Omental fat pad (tissue), 4 donors: Measurements from ENCODE around the gene CD58. TPM values are rescaled to one million over a fixed set of nuclear protein-coding genes. Genes with fewer than 3 reads are reported as not detected.
"Not testable (repeated sequence)": the region's sequence is repeated elsewhere in the genome, so short reads cannot be mapped to it uniquely, and the experiment has no call there.

ENCODE experiments used
- ATAC-seq: fragments of 150-250 bp; one replicate; pipeline ENCODE4 v1.9.1; 2016; ENCODE audit warnings: mild to moderate bottlenecking, moderate library complexity; ENCODE audit not compliant: low FRiP score
- DNase-seq: peaks from one replicate; pipeline ENCODE4 v3.0.0-alpha.2; 2019; ENCODE audit warnings: low spot score
- total RNA-seq, 4 donors: library from RNA; depleted of rRNA; stranded (reverse); fragments of >200 nt; gene quantifications; one replicate each; pipeline ENCODE4 v1.1.0, GENCODE V29; 2016
- TF ChIP-seq, protein P1 (sequence below), 3 donors: fragments of 450-650 bp; IDR thresholded peaks; one replicate each; pipeline ENCODE4 v1.5.1; 2016 to 2017; ENCODE audit warnings: antibody characterized with exemption in 3 of 3, mild to moderate bottlenecking in 3 of 3, moderate library complexity in 2 of 3

The CD58 gene
- total RNA-seq, 4 donors from 2014 or later: 23.8 to 53.4 (median 27.1) TPM

DNA sequence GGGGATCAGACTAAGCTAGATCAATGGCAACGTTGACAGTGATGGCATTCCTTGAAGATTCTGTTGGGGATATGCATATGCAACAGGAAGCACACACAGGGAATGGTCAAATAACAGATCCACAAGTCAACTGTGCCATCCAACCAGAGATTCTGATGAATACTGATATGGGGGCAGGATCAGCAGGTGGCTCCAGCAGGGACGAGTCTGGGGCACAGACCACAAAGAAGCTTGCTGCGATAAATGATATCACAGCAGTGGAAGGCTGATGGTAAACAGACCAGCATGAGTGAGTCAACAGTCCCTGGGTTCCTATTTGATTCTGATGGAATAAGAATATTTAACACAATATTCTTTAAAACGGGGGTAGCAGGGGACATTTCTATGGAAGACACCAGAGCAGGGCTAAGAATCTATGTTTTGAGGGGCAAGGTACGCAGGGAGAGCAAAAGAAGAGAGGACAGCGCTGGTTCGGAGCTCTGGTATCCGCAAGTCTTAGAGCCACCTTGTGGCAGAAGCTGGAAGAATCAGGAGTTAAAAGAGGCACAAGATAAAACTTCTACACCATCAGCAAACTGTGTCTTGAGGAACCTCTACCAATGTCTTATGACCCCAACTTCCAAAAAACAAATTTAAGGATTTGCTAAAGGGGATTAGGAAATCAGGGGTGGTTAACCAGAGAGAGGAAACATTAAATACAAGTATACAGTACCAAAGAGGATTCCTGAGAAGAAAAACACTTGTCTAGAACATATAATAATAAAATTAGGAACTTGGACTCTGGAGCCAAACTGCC is 25.3 kb upstream of the CD58 start:
- not testable (repeated sequence) for DNase-seq
- peak; percentile 47 for ATAC-seq

DNA sequence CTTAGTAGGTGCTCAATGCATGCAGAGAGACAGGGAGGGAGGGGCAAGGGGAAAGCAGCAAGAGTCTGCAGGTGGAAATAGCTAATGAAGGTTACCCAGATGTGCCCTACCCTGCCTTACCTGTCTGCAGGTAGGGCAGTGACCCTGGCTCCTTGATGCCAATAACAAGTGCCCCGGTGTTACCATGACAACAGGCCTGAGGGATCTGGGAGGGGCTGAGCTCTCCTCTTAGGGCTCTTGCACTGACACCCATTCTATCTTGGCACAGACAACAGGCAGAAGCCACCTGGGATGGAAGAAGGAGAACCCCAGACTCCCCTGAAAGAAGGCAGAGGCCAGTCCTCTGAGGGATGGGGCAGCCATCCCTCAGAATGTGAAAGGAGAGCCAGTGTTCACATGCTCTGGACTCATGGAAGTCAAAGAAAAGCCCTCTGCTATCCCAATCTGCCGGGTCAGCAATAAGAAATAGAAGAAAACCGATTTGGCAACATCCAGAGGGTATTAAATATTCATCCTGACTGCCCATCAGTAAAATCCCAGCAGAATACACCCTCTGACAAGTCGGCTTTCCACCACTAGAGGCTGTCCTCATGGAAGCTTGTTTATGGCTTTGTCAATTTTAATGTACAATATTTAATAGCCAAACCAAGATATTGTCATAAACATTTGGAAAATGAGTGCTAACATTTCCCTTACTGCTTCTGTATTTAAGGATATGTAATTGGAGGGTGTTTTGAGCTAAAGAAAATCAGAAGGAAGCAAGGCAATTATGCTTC is 24.4 kb upstream of the CD58 start:
- ATAC-seq, DNase-seq: not testable (repeated sequence)

- not testable (repeated sequence) for ATAC-seq, DNase-seq
Measured at GRCh38 chr1:116593977-116594376, 23.2 kb upstream of the CD58 start.

DNA sequence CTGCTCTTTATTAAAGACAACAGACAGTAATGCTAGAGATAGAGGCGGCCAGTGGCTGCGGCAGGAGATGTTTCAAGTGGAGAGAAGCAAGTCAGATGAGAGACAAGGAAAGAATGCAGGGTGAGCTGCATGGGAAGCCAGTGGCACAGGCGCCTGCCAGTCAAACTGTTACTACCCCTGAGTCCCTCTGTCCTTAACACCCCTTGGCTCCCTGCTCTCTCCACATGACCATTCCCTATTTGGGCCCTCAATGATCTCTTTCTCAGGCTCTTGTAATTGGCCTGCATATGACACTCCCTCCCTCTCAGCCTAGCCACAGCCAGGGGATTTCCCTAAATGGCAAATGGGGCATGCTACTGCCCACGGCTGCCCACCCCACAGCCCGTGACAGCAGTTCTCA is 22.6 kb upstream of the CD58 start:
- DNase-seq, ATAC-seq: not testable (repeated sequence)

DNA sequence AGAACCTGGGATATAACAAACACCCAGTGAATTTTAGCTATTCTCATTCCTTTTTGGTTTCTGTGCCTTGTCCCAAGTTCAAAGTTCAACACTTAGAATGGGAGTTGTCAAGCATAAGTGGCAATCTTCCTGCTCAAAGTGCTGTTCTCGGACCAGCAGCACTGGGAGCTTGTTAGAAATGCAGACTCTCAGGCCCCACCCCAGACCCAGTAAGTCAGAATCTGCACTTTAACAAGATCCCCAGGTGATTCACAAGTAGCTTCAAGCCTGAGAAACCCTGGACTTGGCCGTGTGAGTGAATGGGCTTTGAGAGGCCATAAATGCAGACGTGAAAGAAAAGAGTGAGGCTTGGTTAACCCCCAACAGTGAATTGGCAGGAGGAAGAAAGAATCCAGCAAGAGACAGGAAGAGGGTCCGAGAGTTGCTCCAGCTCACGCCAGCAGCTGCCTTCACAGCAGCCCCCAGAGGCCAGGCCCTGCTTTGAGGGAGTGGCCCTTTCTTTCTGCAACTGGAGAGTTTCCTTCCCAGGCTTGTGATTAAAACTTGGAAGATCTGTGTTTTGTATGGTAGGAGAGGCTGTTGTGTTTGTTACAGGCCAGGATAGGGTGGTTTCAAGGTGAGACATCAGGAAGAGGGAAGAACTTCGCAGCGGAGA is 21.3 kb upstream of the CD58 start:
- DNase-seq, ATAC-seq: not testable (repeated sequence)

DNA sequence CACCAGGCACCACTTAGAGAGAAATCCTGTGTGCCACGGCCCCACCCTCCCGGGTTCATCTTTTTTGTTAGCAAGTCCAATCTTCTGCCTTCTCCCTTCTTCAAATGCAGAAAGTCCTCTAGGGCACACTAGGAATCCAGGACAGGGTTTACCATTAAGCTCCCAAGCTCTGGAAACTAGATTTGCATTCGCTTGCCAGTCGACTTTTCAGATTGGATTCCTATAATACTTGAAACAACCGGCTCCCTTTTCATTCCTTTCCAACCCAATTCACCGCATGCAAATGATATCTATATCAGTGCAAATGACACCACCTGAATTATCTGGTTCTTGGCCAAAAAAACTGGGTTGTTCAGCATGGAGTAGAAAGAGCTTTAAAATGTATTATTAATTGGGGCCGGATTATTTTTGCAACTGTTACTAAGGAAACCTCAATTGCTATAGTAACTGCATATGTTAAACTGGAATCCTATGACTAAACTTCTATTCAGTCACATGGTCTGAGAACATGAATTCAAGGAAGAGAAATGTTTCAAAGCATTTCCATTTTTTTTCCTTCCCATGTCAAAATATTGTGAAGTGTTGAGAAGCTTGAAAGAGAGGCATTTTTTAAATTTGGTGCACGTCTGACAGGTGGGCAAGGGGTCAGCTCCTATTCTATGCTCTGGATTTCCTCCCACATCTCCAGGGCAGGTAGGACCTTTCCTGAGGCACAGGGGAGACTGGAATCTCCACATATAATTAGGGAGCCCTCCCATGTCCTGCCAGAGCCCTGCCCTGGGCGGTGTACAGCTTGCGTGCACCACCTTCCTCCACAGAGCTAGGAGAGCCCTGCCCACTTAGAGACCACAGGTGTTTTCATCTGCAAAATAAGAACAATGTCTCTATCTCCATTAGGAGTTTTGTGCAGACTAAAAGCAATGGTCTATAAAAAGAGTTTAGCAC is 20.5 kb upstream of the CD58 start:
- not testable (repeated sequence) for DNase-seq, ATAC-seq

DNA sequence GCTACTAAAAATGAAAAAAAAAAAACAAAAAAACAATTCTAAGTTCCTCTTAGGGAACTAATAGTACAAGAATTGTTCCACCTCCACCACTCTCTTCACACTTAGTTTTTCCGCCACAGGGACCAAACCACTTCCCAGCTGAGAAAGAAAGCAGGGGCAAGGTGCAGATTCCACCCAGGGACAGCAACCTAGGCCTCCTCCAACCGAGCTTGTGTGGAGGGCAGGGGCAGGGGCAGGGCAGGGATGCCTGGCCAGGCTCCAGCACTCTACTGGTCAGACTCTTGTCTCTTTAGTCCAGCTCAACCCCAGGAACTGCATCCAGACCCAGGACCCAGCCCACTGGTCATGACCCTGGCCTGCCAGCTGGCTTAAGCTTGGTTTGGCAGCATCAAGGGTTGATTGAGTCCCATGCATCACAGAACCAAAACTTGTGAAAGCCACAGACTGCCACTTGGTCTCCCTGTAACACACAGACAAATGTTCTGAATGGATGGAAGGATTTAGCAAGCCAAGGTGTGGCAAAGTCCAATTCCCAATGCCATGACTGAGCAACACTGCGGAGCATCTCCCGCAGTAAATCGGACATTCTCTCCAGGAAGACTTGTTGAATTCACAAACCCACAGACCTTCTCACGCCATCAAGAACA is 19.7 kb upstream of the CD58 start:
- ATAC-seq, DNase-seq: not testable (repeated sequence)

DNA sequence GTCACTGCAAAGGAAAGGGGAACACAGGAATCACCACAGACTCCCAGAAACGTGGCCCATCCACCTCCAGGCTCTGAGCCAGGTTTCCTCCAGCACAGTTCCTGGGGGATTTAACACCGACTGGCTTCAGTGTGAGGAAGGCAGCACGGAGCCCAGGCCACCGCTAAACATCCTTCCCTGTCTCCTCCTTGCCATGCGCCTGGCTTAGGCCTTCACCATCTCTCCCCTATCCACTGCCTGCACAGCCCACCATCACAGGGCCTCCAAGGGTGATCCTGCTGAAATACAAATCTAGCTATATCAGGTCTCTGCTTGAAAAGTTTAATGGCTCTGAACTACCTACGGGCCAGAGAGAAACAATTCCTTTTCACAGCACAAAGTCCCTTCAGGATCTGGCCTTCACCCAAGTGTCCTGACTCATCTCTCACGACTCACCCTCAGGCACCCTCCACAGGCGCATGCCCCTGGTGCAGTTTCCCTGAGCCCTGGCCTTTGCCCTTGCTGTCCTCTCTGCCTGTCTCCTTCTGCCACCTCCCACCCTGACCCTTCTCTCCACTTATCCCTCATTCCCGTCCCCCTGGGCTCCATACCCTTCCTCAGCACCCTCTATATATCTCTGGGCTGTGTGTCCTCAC is 18.4 kb upstream of the CD58 start:
- peak; percentile 29 for ATAC-seq
- DNase-seq: not testable (repeated sequence)

- TF ChIP-seq, protein P1, sequence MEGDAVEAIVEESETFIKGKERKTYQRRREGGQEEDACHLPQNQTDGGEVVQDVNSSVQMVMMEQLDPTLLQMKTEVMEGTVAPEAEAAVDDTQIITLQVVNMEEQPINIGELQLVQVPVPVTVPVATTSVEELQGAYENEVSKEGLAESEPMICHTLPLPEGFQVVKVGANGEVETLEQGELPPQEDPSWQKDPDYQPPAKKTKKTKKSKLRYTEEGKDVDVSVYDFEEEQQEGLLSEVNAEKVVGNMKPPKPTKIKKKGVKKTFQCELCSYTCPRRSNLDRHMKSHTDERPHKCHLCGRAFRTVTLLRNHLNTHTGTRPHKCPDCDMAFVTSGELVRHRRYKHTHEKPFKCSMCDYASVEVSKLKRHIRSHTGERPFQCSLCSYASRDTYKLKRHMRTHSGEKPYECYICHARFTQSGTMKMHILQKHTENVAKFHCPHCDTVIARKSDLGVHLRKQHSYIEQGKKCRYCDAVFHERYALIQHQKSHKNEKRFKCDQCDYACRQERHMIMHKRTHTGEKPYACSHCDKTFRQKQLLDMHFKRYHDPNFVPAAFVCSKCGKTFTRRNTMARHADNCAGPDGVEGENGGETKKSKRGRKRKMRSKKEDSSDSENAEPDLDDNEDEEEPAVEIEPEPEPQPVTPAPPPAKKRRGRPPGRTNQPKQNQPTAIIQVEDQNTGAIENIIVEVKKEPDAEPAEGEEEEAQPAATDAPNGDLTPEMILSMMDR (IDR thresholded peaks at IDR 0.05): no peak
- DNase-seq (no peak), ATAC-seq (no peak)
Measured at GRCh38 chr1:116587501-116588227, 16.8 kb upstream of the CD58 start.

GRCh38 chr1:116586741-116587143 is 15.9 kb upstream of the CD58 start:
- ATAC-seq (no peak), DNase-seq (no peak)
- TF ChIP-seq, protein P1 (IDR thresholded peaks at IDR 0.05): no peak
